ENCODE measurements around the gene SPATA1.

Gene SPATA1

DNA sequence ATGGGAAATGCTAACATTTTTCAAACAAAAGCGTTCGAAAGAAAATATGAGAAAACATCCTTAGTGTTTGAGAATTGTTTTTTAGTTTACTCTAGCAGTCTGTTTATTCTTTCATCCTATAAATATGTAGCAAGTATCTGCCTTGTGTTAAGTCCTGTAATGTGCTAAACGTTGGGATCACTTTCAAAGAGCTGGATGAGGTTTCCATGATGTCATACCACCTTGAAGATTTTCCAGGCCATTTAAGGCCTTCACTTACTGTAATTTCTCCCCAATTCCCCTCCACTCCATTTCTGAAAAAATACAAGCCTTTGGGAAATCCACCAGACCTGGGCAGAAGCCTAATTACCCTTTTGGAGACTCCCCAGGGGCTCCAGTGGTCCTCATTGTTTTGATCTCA is 92.2 kb downstream of the SPATA1 start:
- no peak for FAIRE-seq

DNA sequence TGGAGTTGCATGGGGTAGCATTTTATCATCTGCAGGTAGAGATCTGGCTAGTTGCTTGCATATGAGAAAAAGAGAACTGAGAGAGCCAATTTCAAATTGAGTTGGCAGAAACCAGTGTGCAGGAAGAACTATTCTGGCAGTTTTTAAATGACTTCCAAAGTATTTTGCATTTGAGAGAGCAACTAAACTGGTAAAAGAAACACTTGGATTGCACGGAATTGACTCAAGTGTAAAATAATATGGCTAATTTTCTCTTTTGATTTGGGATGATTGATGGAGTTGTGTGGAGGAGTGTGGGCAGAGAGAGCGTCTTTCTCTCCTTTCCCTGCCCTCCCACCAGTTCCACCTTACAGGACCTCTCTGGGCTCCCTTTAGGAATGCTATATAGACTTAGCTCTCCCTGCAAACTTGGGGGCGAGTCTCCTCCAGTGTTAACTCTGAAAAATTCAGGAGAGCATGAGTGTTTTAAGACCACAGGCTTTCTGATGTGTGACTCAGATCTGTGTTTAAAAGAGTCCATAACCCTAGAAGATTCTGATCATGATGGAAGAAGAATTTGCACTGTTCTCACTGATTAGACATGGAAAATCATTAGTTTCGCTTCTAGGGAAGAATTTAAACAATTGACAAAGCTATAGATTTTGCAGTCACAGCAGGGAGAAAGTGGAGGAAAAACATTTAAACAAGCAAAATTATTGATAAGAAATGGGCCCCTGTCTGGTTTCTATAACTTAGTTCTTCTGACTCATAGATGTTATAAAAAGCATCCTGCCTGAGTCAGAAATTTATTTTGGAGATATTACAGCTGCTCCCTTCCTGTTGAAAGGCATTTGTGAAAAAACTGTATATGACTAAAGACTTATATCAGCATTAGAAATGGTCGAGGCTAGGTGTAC is 92.9 kb downstream of the SPATA1 start:
- FAIRE-seq = no peak

DNA sequence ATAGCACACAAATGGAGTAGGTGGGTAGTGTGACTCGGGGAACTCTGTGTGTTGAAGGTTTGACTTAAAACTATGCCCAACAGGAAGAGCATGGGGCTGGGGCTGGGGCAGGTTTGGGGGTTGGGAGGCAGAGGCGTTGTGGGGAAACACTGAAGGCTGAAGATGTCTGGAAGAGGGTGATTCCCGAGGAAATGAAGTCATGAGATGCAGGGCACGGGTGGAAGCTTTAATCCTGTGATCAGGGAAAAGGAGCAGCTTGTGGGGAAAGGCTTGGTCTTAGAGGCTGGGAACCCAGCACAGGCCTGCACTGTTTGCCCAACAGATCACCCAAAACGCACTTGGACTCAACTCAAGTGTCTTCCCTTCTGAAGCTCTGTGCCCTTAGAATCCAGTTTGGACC is 94.6 kb downstream of the SPATA1 start:
- FAIRE-seq = no peak

DNA sequence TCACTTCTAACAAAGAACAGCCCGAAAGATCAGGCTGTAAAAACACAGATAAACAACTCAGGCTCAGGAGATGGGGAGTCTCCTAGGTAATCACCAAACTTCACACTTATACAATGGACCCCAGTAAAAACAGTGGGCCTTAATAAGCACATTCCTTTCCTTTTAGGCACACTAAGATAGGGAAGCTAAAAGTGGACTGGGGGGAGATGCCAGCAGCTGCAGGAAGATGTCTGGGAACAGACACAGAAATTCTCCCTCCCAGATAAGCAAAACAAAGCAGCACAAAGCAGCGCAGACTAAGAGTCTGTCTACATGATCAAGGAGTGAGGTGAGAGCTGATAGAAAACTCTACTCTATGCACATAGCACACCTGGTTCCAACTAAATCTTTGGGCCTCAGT is 97.0 kb downstream of the SPATA1 start:
- no peak for FAIRE-seq

DNA sequence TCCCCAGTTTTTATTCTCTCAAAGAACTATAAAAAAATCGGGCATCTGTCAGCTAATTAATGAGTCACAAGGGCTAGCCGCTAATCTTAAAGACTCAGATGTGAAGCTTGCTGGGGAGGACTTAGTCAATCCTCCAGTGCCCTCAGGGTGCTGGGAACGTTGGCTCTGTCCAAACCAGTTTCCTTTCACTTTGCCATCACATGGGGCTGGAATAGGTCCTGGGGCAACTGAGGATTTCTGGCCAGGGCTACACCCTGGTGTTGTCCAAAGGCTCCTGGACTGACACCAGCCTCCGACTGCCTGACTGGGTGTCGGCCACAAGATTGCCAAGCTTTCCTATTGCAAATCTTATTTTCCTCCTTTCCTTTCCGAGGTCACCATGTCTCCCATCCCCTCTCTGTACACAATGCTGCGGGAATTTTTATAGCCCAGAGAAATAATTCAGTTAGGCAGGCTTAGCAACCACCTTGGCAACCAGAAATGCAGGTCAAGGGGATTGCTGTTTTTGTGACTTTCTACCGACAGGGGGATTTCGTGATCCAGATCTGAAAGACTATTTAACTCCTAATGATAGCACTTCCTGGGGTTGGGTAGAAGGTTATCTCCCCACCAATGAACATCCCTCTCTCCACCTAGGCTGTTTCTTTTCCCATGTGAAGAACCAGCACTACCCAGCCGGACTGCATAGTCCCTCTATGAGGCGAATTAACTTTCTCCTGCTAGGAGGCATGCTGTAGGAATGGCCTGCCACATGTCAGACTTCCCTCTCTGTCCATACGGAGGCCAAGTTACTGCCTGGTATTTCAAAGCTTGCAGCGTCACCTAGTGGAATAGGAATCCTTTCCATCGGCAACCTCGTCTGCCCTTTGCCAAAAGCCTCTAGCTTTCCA is 98.0 kb downstream of the SPATA1 start:
- FAIRE-seq = no peak

DNA sequence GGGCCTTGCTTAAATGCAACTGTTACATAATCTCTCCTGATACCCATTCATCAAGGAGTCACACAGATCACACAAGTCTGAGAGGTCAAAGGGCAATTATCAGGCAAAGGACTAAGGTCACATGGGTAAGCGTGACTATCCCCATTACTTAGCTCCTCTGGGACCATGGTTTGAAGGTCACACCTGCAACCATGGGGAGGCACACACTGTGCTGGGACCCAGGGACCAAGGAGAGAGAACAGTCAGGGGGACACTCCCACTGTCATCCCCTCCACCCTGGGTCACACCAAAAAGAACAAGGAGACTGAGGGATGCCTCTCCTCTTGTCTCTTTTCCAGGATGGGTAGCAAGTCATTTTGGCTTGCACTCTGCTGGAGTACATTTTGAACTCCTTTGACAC is 99.0 kb downstream of the SPATA1 start:
- FAIRE-seq = no peak

DNA sequence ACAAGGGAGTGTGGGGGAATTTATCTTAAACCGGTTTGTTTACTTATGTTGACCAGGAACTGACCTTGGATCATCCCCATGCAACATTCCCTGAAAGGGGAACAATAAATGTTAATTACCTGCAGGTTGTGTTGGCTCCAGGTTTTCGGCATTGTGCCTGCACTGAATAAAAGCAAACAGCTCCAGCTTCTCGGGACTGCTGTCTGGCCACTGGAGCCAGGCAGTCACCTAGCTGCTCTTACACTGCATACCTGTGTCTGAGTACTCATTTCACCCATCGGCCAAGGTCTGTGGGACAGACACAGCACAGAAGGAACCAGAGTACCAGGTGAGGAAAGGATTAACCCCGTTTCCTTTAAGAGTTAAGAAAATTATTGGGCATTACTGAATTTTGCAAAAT is 100.8 kb downstream of the SPATA1 start:
- FAIRE-seq = no peak

DNA sequence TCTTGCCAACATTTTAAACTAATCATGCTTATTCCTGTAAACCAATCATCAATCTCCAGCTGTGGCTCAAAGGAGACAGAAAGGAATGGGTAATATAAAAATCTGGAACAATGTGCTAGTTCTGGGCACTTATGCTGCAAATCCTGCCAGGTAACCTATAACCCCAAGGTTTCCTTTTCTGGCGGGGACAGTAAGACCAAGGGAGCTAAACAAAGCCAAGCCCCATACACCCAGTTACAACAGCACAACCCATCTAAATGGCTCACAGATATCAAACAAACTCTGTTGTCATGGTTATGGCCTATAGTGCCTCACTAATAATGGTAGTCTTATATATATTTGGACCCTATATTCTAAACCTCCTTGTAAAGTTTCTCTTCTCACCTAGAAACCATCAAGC is 104.9 kb downstream of the SPATA1 start:
- FAIRE-seq = no peak

DNA sequence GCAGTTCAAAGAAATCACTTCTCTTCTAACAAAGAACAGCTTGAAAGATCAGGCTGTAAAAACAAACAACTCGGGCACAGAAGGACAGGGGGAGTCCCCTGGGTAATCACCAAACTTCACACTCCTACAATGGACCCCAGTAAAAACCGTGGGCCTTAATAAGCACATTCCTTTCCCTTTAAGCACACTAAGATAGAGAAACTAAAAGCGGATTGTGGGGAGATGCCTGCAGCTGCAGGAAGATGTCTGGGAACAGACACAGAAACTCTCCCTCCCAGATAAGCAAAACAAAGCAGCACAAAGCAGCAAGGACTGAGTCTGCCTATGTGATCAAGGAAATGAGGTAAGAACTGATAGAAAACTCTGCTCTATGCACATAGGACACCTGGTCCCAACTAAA is 105.6 kb downstream of the SPATA1 start:
- FAIRE-seq = no peak

DNA sequence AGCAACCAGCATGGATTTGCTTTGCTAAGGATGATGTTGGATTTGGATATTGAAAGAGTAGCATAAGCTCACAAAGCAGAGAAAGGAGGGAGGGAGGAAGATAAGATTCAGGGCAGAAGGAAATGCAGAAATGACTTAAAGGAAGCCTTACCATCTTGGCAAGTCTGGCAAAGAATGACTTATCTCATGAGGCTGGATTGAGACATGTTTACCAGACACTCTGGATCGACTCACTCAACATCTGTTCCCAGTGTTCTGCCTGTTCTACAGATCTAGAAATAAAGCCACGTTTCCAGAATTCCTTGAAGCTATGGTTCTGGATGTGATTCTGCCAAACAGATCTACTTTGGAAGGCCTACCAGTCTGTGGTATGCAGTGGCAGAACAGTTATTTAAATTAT is 106.8 kb downstream of the SPATA1 start:
- FAIRE-seq = no peak

DNA sequence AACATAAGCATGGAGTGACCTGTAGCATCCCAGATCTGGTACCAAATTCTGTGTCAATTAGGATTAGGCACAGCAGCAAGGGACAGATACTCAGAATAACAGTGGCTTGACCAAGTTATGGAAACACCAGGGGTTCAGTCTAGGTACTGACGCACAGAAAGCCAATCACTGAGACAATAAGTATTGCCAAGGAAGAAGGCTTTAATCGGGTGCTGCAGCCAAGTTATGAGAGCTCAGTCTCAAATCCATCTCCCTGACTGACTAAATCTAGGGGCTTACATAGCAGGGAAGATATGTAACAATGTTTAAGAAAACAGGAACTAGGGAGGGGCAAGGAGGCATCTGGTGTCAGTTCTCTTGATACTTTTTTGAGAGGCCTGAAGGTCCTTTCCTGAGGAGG is 107.7 kb downstream of the SPATA1 start:
- FAIRE-seq = no peak

DNA sequence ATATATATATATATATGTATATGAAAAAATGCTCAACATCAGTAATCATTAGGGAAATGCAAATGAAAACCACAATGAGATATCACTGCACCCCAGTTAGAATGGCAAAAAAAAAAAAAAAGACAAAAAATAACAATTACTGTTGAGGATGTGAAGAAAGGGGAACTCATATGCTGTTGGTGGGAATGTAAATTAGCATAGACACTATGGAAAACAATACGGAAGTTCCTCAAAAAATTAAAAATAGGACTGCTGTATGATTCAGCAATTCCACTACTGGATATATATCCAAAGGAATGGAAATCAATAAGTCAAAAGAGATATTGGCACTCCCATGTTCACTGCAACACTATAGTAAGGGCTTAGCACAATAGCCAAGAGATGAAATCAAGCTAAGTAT is 109.6 kb downstream of the SPATA1 start:
- FAIRE-seq = no peak

Measured in TTC549 (cell line).